GM10248 (cell line): Measurements from ENCODE around the gene ATP1A4.
"Not testable (repeated sequence)": the region's sequence is repeated elsewhere in the genome, so short reads cannot be mapped to it uniquely, and the experiment has no call there.

Source experiments
- CTCF ChIA-PET: fragments of 300-600 bp; sonication (Branson Sonifier 250); formaldehyde crosslinking; extraction: SDS; loops from one replicate; lab custom pipeline; 2021; ENCODE audit warnings: antibody characterized with exemption; lab: Yijun Ruan, JAX
- POLR2A ChIA-PET: fragments of 350-650 bp; sonication (Branson Sonifier 250); formaldehyde crosslinking; extraction: SDS; loops from one replicate; lab custom pipeline; 2020; ENCODE audit warnings: antibody characterized with exemption; lab: Yijun Ruan, JAX
- DNase-seq: peaks from one replicate; pipeline ENCODE4 v3.0.0; 2012; ENCODE audit errors: extremely low spot score
- TF ChIP-seq, protein P1 (sequence below): IDR thresholded peaks from 2 replicates; pipeline ENCODE4 v1.5.1; 2012; ENCODE audit warnings: mild to moderate bottlenecking, low read depth; ENCODE audit errors: extremely low read depth, missing control alignments, control extremely low read depth

Gene ATP1A4

GRCh38 chr1:160121388-160121787 lies 30.0 kb upstream of the ATP1A4 start:
- no peak for DNase-seq
- ChIA-PET POLR2A (no interaction called here), CTCF (interaction anchor here (1.5 kb wide), 1 partner anchor 130 kb away, joined by 4 read pairs; no protein-coding TSS in a partner anchor)
- TF ChIP-seq, protein P1, sequence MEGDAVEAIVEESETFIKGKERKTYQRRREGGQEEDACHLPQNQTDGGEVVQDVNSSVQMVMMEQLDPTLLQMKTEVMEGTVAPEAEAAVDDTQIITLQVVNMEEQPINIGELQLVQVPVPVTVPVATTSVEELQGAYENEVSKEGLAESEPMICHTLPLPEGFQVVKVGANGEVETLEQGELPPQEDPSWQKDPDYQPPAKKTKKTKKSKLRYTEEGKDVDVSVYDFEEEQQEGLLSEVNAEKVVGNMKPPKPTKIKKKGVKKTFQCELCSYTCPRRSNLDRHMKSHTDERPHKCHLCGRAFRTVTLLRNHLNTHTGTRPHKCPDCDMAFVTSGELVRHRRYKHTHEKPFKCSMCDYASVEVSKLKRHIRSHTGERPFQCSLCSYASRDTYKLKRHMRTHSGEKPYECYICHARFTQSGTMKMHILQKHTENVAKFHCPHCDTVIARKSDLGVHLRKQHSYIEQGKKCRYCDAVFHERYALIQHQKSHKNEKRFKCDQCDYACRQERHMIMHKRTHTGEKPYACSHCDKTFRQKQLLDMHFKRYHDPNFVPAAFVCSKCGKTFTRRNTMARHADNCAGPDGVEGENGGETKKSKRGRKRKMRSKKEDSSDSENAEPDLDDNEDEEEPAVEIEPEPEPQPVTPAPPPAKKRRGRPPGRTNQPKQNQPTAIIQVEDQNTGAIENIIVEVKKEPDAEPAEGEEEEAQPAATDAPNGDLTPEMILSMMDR: no peak

DNA sequence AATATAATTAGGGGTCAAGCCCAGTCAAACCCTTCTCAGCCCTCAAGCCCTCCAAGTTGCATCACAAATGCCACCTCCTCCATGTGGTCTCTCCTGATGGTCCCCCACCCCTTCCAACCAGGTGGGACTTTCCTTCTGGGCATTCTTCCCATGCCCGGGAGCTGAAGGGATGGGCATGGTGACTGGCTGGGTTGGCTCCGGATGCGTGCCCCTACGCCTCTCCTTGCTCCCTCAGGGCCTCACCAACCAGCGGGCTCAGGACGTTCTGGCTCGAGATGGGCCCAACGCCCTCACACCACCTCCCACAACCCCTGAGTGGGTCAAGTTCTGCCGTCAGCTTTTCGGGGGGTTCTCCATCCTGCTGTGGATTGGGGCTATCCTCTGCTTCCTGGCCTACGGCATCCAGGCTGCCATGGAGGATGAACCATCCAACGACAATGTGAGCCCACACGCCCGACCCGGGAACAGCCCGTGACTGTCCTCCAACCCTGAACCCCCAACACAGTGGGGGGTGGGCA lies 28.4 kb upstream of the ATP1A4 start:
- CTCF ChIA-PET: interaction anchor here (0.9 to 1.8 kb wide), 5 partner anchors 15 to 169 kb away, joined by 3 to 5 read pairs (median 3); no protein-coding TSS in a partner anchor
- no peak for DNase-seq
- POLR2A ChIA-PET: no interaction called here
- TF ChIP-seq, protein P1: no peak

GRCh38 chr1:160123726-160124125 lies 27.7 kb upstream of the ATP1A4 start:
- ChIA-PET CTCF (interaction anchor here (1.0 to 1.3 kb wide), 3 partner anchors 29 to 167 kb away, joined by 3 to 4 read pairs (median 3); no protein-coding TSS in a partner anchor), POLR2A (no interaction called here)
- no peak for DNase-seq
- TF ChIP-seq, protein P1: no peak

DNA sequence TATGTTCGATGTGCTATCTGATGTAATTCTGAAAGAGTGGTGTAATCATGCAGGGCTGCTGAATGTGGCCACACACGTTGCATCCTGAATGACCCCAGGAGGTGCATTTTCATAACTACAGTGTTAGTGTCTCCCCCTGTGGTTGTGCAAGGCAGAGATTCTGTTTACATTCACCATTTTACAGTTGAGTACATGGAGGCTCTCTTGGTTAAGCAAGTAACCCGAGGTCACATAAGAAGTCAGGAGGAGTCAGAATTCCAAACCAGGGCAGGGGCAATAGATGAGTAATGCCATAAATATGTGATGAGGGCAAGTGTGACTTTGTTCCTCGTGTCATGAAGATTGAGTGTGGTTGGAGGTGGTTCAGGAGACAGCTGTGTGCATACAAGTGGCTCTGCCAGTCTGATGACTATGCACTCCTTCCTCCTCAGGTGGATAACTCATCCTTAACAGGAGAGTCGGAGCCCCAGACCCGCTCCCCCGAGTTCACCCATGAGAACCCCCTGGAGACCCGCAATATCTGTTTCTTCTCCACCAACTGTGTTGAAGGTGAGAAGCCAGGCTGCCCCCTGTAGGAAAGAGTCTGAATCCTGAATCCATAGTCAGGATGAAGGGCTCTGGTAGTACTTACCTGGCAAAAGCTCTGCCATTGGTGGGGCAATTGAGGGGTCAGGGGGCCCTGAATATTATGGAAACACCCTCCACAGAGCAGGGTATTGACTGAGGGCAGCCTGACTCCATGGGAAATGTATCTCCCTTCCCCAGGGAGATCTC lies 26.5 kb upstream of the ATP1A4 start:
- ChIA-PET CTCF (interaction anchor here (1.0 to 1.3 kb wide), 4 partner anchors 16 to 251 kb away, joined by 3 to 4 read pairs (median 3); no protein-coding TSS in a partner anchor), POLR2A (no interaction called here)
- DNase-seq: no peak

GRCh38 chr1:160125746-160126145 lies 25.7 kb upstream of the ATP1A4 start:
- ChIA-PET POLR2A (no interaction called here), CTCF (interaction anchor here (1.0 to 1.2 kb wide), 3 partner anchors 17 to 250 kb away, joined by 3 read pairs; no protein-coding TSS in a partner anchor)
- no peak for DNase-seq
- TF ChIP-seq, protein P1: no peak

More for the DNA sequence above, 26.5 kb upstream of the ATP1A4 start:
- TF ChIP-seq, protein P1: no peak

- POLR2A ChIA-PET, DNase-seq: not testable (repeated sequence)
- CTCF ChIA-PET: interaction anchor here (1.0 to 2.0 kb wide), 3 partner anchors 25 to 250 kb away, joined by 3 to 5 read pairs (median 3); no protein-coding TSS in a partner anchor
These were observed 25.1 kb upstream of the ATP1A4 start for GRCh38 chr1:160126342-160126741.
